WTC11 (cell line): Measurements from ENCODE around the gene OSBPL7.

Experiments used
- TEAD4 ChIP-seq: sonication (generic); formaldehyde crosslinking; IDR thresholded peaks from 2 replicates; pipeline ENCODE4 v1.8.0; 2022; ENCODE audit warnings: mild to moderate bottlenecking, missing genetic modification reagents
- ZNF121 ChIP-seq: sonication (generic); formaldehyde crosslinking; IDR thresholded peaks from 2 replicates; pipeline ENCODE4 v1.8.0; 2023; ENCODE audit warnings: missing genetic modification reagents
- TF ChIP-seq, protein P1 (sequence below): fragments of 200-600 bp; IDR thresholded peaks from 2 replicates; pipeline ENCODE4 v1.8.0; 2022; ENCODE audit warnings: antibody characterized with exemption
- TF ChIP-seq, protein P2 (sequence below): sonication (generic); formaldehyde crosslinking; IDR thresholded peaks from 2 replicates; pipeline ENCODE4 v1.8.1; 2023; ENCODE audit warnings: mild to moderate bottlenecking, missing genetic modification reagents, moderate library complexity
- TF ChIP-seq, protein P3 (sequence below): sonication (generic); formaldehyde crosslinking; IDR thresholded peaks from 2 replicates; pipeline ENCODE4 v1.8.1; 2023; ENCODE audit warnings: mild to moderate bottlenecking, missing genetic modification reagents, moderate library complexity
- TF ChIP-seq, protein P4 (sequence below): sonication (generic); formaldehyde crosslinking; IDR thresholded peaks from 2 replicates; pipeline ENCODE4 v1.8.1; 2022; ENCODE audit warnings: low read depth, mild to moderate bottlenecking, moderate library complexity, missing genetic modification reagents, borderline replicate concordance

DNA sequence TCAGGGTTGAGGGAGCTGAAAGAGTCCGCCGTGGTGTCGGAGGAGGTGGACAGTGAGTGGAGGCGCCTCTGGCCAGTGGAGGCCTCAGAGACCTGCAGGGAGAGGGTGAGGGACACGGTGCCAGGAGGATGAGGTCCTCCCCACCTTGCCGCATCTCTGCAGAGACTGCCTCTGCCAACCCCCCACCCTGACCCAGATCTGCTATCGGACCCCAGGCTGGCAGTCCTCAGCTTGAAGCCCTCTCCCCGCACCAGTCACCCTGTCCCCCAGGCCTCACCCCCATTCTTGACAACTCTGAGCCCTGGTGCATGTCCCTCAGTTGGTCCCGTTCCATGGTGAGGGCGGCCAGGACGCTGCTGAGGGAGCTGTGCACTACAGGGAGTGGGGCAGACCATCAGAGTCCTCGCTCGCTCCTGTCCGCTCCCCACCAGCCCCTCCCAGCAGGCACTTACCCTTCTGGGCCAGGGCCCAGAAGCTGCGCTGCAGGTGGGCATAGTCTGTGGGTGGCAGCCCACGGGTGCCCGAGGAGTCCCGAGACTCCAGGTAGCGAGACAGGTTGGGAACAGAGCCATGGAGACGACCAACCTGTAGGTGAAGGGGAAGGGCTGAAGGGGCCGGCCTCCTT is 5.4 kb downstream of the OSBPL7 start:
- TF ChIP-seq, protein P1, sequence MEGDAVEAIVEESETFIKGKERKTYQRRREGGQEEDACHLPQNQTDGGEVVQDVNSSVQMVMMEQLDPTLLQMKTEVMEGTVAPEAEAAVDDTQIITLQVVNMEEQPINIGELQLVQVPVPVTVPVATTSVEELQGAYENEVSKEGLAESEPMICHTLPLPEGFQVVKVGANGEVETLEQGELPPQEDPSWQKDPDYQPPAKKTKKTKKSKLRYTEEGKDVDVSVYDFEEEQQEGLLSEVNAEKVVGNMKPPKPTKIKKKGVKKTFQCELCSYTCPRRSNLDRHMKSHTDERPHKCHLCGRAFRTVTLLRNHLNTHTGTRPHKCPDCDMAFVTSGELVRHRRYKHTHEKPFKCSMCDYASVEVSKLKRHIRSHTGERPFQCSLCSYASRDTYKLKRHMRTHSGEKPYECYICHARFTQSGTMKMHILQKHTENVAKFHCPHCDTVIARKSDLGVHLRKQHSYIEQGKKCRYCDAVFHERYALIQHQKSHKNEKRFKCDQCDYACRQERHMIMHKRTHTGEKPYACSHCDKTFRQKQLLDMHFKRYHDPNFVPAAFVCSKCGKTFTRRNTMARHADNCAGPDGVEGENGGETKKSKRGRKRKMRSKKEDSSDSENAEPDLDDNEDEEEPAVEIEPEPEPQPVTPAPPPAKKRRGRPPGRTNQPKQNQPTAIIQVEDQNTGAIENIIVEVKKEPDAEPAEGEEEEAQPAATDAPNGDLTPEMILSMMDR: no peak
- TF ChIP-seq, protein P2, sequence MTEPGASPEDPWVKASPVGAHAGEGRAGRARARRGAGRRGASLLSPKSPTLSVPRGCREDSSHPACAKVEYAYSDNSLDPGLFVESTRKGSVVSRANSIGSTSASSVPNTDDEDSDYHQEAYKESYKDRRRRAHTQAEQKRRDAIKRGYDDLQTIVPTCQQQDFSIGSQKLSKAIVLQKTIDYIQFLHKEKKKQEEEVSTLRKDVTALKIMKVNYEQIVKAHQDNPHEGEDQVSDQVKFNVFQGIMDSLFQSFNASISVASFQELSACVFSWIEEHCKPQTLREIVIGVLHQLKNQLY (CRISPR knock-in tag): no peak
- TF ChIP-seq, protein P3, sequence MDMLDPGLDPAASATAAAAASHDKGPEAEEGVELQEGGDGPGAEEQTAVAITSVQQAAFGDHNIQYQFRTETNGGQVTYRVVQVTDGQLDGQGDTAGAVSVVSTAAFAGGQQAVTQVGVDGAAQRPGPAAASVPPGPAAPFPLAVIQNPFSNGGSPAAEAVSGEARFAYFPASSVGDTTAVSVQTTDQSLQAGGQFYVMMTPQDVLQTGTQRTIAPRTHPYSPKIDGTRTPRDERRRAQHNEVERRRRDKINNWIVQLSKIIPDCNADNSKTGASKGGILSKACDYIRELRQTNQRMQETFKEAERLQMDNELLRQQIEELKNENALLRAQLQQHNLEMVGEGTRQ (CRISPR knock-in tag): no peak
- TF ChIP-seq ZNF121 (CRISPR knock-in tag) (no peak), TEAD4 (CRISPR knock-in tag) (no peak)
- TF ChIP-seq, protein P4, sequence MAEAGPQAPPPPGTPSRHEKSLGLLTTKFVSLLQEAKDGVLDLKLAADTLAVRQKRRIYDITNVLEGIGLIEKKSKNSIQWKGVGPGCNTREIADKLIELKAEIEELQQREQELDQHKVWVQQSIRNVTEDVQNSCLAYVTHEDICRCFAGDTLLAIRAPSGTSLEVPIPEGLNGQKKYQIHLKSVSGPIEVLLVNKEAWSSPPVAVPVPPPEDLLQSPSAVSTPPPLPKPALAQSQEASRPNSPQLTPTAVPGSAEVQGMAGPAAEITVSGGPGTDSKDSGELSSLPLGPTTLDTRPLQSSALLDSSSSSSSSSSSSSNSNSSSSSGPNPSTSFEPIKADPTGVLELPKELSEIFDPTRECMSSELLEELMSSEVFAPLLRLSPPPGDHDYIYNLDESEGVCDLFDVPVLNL: no peak
